Urinary bladder (tissue), 4 donors: ENCODE measurements around the gene SMARCD1. TPM values are rescaled to one million over a fixed set of nuclear protein-coding genes. Genes with fewer than 3 reads are reported as not detected.

ENCODE experiments used
- DNase-seq: peaks from one replicate; pipeline ENCODE4 v3.0.0-alpha.2; 2015; ENCODE audit errors: extremely low spot score
- H3K27ac ChIP-seq: one replicate; pipeline ENCODE4 v1.5.1; 2013; ENCODE audit warnings: low read depth, mild to moderate bottlenecking, moderate library complexity
- H3K36me3 ChIP-seq: one replicate; pipeline ENCODE4 v1.6.1; 2013; ENCODE audit warnings: mild to moderate bottlenecking, moderate library complexity; ENCODE audit not compliant: insufficient read depth
- H3K4me1 ChIP-seq: one replicate; pipeline ENCODE4 v1.6.1; 2013; ENCODE audit warnings: mild to moderate bottlenecking, moderate library complexity; ENCODE audit not compliant: insufficient read depth
- H3K4me3 ChIP-seq: one replicate; pipeline ENCODE4 v1.5.1; 2013; ENCODE audit warnings: low read depth, low read length
- WGBS: extraction: QIAGEN DNeasy Blood & Tissue Kit; methylation state at CpG from one replicate; pipeline ENCODE4 v1.1.7; 2013; 5-methylcytosine and 5-hydroxymethylcytosine counted together
- polyA plus RNA-seq: library from polyadenylated mRNA; stranded (reverse); fragments of 200-250 nt; gene quantifications from one replicate; pipeline ENCODE4 v1.2.3, GENCODE V29; 2013
- total RNA-seq: library from RNA; depleted of rRNA; stranded (reverse); fragments of >200 nt; gene quantifications from one replicate; pipeline ENCODE4 v1.2.3, GENCODE V29; 2014
- donor health status: healthy with polysubstance abuse.
- donor health status: healthy.

Gene SMARCD1
- total and polyA plus RNA-seq, 2 donors = 30.2 to 31.2 TPM

- H3K27ac ChIP-seq = no peak overlapping the region
- H3K4me1 ChIP-seq = no peaks in the 10 kb centered on the region
- no peak for DNase-seq
- 95% methylated on average over 17 of the region's 17 CpGs for WGBS
- no peaks in the 10 kb centered on the region for H3K36me3 ChIP-seq
- H3K4me3 ChIP-seq = no peak overlapping the region
These were observed 22.5 kb downstream of the SMARCD1 start for GRCh38 chr12:50107416-50108268.

- Histone ChIP-seq H3K27ac (no peak overlapping the region), H3K36me3 (no peaks in the 10 kb centered on the region), H3K4me1 (no peaks in the 10 kb centered on the region), H3K4me3 (no peak overlapping the region)
- 93% methylated on average over 3 of the region's 3 CpGs for WGBS
- DNase-seq = no peak
These were observed 24.2 kb downstream of the SMARCD1 start for GRCh38 chr12:50109319-50109718.

- WGBS = 68% methylated on average over 8 of the region's 8 CpGs
- Histone ChIP-seq H3K27ac (no peak overlapping the region), H3K36me3 (no peaks in the 10 kb centered on the region), H3K4me1 (no peaks in the 10 kb centered on the region), H3K4me3 (no peak overlapping the region)
- no peak for DNase-seq
These were observed 25.1 kb downstream of the SMARCD1 start for GRCh38 chr12:50110127-50110761.

- WGBS = 42% methylated on average over 7 of the region's 7 CpGs
- Histone ChIP-seq H3K4me3 (no peak overlapping the region), H3K4me1 (no peaks in the 10 kb centered on the region), H3K36me3 (no peaks in the 10 kb centered on the region), H3K27ac (no peak overlapping the region)
- no peak for DNase-seq
These were observed 25.7 kb downstream of the SMARCD1 start for GRCh38 chr12:50110762-50111351.

- Histone ChIP-seq H3K36me3 (no peaks in the 10 kb centered on the region), H3K4me1 (no peaks in the 10 kb centered on the region), H3K27ac (no peak overlapping the region), H3K4me3 (no peak overlapping the region)
- WGBS = 8% methylated on average over 19 of the region's 19 CpGs
- DNase-seq = no peak
These were observed 26.2 kb downstream of the SMARCD1 start for GRCh38 chr12:50111395-50111692.

GRCh38 chr12:50111693-50112455 lies 26.7 kb downstream of the SMARCD1 start, which contains the start of gene COX14:
TSS of gene COX14 (plus strand) at chr12:50112236. CDS start at chr12:50120044, 7,808 bp downstream.
- Histone ChIP-seq H3K4me3 (peak within 1 kb of the TSS; percentile 54), H3K36me3 (no peaks in the 10 kb centered on the region), H3K4me1 (no peaks in the 10 kb centered on the region), H3K27ac (peak within 1 kb of the TSS; percentile 89)
- WGBS = under 1% methylated on average over 59 of the region's 59 CpGs
- DNase-seq = peak; percentile 99

GRCh38 chr12:50112456-50113218 lies 27.5 kb downstream of the SMARCD1 start:
- WGBS = 22% methylated on average over 26 of the region's 26 CpGs
- peak overlapping the region; percentile 89 for H3K27ac ChIP-seq
- no peaks in the 10 kb centered on the region for H3K36me3 ChIP-seq
- no peak for DNase-seq
- H3K4me1 ChIP-seq = no peaks in the 10 kb centered on the region
- H3K4me3 ChIP-seq = peak overlapping the region; percentile 54

- Histone ChIP-seq H3K27ac (no peak overlapping the region), H3K4me3 (no peak overlapping the region), H3K4me1 (no peaks in the 10 kb centered on the region), H3K36me3 (no peaks in the 10 kb centered on the region)
- 77% methylated on average over 6 of the region's 6 CpGs for WGBS
- DNase-seq = no peak
These were observed 32.0 kb downstream of the SMARCD1 start for GRCh38 chr12:50117057-50117622.

GRCh38 chr12:50119387-50119786 lies 34.2 kb downstream of the SMARCD1 start:
- DNase-seq = no peak
- WGBS = 95% methylated on average over 2 of the region's 2 CpGs
- Histone ChIP-seq H3K36me3 (no peaks in the 10 kb centered on the region), H3K4me1 (no peaks in the 10 kb centered on the region), H3K4me3 (no peak overlapping the region), H3K27ac (no peak overlapping the region)

- H3K36me3 ChIP-seq = no peaks in the 10 kb centered on the region
- no peak overlapping the region for H3K27ac ChIP-seq
- DNase-seq = no peak
- peaks cover 3% of the 10 kb centered on the region for H3K4me1 ChIP-seq
- WGBS = 89% methylated on average over 3 of the region's 3 CpGs
- H3K4me3 ChIP-seq = no peak overlapping the region
These were observed 35.4 kb downstream of the SMARCD1 start for GRCh38 chr12:50120521-50120920.

GRCh38 chr12:50120953-50121352 lies 35.8 kb downstream of the SMARCD1 start:
- WGBS = 91% methylated on average over 3 of the region's 3 CpGs
- Histone ChIP-seq H3K36me3 (no peaks in the 10 kb centered on the region), H3K27ac (no peak overlapping the region), H3K4me1 (peaks cover 3% of the 10 kb centered on the region), H3K4me3 (no peak overlapping the region)
- DNase-seq = no peak

- Histone ChIP-seq H3K27ac (no peak overlapping the region), H3K36me3 (no peaks in the 10 kb centered on the region), H3K4me1 (peaks cover 3% of the 10 kb centered on the region), H3K4me3 (no peak overlapping the region)
- WGBS = 95% methylated on average over 5 of the region's 5 CpGs
- no peak for DNase-seq
These were observed 36.5 kb downstream of the SMARCD1 start for GRCh38 chr12:50121641-50122040.

- no peak overlapping the region for H3K27ac ChIP-seq
- H3K4me3 ChIP-seq = no peak overlapping the region
- no peaks in the 10 kb centered on the region for H3K36me3 ChIP-seq
- 74% methylated on average over 2 of the region's 2 CpGs for WGBS
- no peak for DNase-seq
- H3K4me1 ChIP-seq = peaks cover 3% of the 10 kb centered on the region
These were observed 38.1 kb downstream of the SMARCD1 start for GRCh38 chr12:50123203-50123602.
